Transverse colon (tissue), 4 donors: ENCODE measurements around the gene MBP.

Experiments used
- POLR2AphosphoS5 ChIP-seq, 3 donors: sonication (generic); formaldehyde crosslinking; IDR thresholded peaks; one replicate each; pipeline ENCODE4 v1.6.1; 2016; ENCODE audit warnings: antibody characterized with exemption in 3 of 3
- TF ChIP-seq, protein P1 (sequence below), 5 experiments: fragments of 200-600 bp in 3 of 5; fragments of 450-650 bp in 2 of 5; sonication (generic) in 3 of 5; IDR thresholded peaks; 1 replicate in 2 of 5; 2 replicates in 3 of 5; pipeline ENCODE4 v1.5.1; 2016 to 2017; ENCODE audit warnings: antibody characterized with exemption in 5 of 5, inconsistent platforms in 3 of 5, mild to moderate bottlenecking in 2 of 5, moderate library complexity in 1 of 5

DNA sequence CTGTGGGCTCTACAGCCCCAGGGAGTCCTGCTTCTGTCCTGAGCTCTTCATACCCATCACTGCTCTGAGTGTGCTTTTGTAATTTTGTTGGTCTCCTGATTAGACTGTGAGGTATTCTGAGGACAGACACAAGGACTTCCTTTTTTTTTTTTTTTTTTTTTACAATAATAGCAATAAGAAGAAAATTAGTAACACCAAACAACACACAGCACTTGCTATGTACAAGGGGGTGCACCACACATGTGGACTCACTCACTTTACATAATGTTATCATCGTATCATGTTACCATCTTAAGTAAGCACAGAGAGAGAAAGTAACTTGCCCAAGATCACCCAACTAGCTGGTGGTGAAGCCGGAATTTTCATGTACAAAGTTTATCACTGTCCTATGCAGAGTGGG, 34.6 kb downstream of the MBP start:
- TF ChIP-seq, protein P1, sequence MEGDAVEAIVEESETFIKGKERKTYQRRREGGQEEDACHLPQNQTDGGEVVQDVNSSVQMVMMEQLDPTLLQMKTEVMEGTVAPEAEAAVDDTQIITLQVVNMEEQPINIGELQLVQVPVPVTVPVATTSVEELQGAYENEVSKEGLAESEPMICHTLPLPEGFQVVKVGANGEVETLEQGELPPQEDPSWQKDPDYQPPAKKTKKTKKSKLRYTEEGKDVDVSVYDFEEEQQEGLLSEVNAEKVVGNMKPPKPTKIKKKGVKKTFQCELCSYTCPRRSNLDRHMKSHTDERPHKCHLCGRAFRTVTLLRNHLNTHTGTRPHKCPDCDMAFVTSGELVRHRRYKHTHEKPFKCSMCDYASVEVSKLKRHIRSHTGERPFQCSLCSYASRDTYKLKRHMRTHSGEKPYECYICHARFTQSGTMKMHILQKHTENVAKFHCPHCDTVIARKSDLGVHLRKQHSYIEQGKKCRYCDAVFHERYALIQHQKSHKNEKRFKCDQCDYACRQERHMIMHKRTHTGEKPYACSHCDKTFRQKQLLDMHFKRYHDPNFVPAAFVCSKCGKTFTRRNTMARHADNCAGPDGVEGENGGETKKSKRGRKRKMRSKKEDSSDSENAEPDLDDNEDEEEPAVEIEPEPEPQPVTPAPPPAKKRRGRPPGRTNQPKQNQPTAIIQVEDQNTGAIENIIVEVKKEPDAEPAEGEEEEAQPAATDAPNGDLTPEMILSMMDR (IDR thresholded peaks at IDR 0.05) = no peak
- no peak for TF ChIP-seq POLR2AphosphoS5 (IDR thresholded peaks at IDR 0.05)
